Lower leg skin (tissue), 4 donors: ENCODE measurements around the gene CD1C. TPM values are rescaled to one million over a fixed set of nuclear protein-coding genes. Genes with fewer than 3 reads are reported as not detected.
A peak's percentile ranks its signal among the peaks of the same experiment; 100 is the strongest.

ENCODE experiments used
- DNase-seq, 2 donors: peaks; one replicate each; pipeline ENCODE4 v3.0.0-alpha.2; 2019; ENCODE audit warnings: low spot score in 2 of 2
- H3K4me3 ChIP-seq: fragments of 200-600 bp; sonication (generic); 2 replicates; pipeline ENCODE4 v1.5.1; 2017; ENCODE audit warnings: mild to moderate bottlenecking, low read depth; ENCODE audit not compliant: poor library complexity, severe bottlenecking
- POLR2A ChIP-seq, 2 donors: fragments of 450-650 bp; IDR thresholded peaks; one replicate each; pipeline ENCODE4 v1.6.1; 2016 to 2017; ENCODE audit warnings: antibody characterized with exemption in 2 of 2, mild to moderate bottlenecking in 1 of 2, moderate library complexity in 1 of 2
- WGBS, 2 donors: methylation state at CpG; one replicate each; pipeline ENCODE4 v1.1.5; 2018; 5-methylcytosine and 5-hydroxymethylcytosine counted together
- intact Hi-C: fragments of 100-400 bp; cut with DNase I; formaldehyde crosslinking; loops from one replicate; pipeline ENCODE4 v1.15.0; 2023; ENCODE audit warnings: low total_unique reads
- total RNA-seq, 4 donors: library from RNA; depleted of rRNA; stranded (reverse); fragments of >200 nt; gene quantifications; one replicate each; pipeline ENCODE4 v1.1.0, GENCODE V29; 2016
- TF ChIP-seq, protein P1 (sequence below), 3 donors: fragments of 450-650 bp; IDR thresholded peaks; one replicate each; pipeline ENCODE4 v1.5.1; 2016; ENCODE audit warnings: antibody characterized with exemption in 3 of 3, mild to moderate bottlenecking in 3 of 3, moderate library complexity in 2 of 3

Gene CD1C
- total RNA-seq = 1 to 10 TPM; 2.7 to 7.0 (median 5.1) TPM

DNA sequence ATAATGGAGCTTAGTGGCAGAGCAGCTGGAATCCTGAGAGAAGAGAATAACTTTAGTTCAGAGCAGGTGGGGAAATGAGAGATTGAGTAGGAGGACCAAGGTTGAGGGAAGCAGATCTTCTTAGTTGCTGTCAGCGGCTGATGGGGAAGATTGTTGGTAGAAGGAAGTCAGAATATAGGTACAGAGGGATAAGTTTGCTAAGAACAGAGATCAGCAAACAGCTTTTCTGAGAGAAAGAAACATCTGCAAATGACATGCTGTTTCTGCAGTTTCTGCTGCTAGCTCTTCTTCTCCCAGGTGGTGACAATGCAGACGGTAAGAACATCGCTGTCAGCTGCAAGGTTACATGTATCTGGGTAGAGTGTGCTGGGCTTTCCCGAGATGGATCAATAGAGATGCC is at the start of gene CD1C:
Gene CD1C, plus strand, starts transcription at position 113 of the 400 bp plus-strand sequence. Its CDS starts 142 bp downstream, at position 255.
- TF ChIP-seq, protein P1, sequence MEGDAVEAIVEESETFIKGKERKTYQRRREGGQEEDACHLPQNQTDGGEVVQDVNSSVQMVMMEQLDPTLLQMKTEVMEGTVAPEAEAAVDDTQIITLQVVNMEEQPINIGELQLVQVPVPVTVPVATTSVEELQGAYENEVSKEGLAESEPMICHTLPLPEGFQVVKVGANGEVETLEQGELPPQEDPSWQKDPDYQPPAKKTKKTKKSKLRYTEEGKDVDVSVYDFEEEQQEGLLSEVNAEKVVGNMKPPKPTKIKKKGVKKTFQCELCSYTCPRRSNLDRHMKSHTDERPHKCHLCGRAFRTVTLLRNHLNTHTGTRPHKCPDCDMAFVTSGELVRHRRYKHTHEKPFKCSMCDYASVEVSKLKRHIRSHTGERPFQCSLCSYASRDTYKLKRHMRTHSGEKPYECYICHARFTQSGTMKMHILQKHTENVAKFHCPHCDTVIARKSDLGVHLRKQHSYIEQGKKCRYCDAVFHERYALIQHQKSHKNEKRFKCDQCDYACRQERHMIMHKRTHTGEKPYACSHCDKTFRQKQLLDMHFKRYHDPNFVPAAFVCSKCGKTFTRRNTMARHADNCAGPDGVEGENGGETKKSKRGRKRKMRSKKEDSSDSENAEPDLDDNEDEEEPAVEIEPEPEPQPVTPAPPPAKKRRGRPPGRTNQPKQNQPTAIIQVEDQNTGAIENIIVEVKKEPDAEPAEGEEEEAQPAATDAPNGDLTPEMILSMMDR (IDR thresholded peaks at IDR 0.05) = no peak
- no peak for TF ChIP-seq POLR2A (IDR thresholded peaks at IDR 0.05)
- intact Hi-C loops = no loop called here
- no peak within 1 kb of the TSS for H3K4me3 ChIP-seq
- no peak for DNase-seq
- WGBS, 2 donors = 76 to 85% methylated on average over 4 of the region's 4 CpGs

DNA sequence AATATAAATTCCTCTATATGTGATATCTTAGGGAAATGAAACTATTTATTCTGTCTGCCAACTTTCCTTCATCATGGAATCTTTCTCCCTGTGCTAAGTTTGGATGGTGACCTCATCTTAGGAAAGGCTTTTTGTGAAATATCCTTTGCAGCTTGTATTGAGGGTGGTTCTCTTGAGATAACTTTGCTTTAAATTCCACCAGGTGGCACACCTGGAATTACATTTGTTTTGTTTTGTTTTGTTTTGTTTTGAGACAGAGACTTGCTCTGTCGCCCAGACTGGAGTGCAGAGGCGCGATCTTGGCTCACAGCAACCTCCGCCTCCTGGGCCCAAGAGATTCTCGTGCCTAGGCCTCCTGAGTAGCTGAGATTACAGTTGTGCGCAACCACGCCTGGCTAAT is 43.1 kb upstream of the CD1C start:
- 64 to 80% methylated on average over 7 of the region's 7 CpGs for WGBS, 2 donors
- no peak for TF ChIP-seq POLR2A (IDR thresholded peaks at IDR 0.05)
- TF ChIP-seq, protein P1 (IDR thresholded peaks at IDR 0.05) = no peak
- intact Hi-C loops = no loop called here
- H3K4me3 ChIP-seq = no peak overlapping the region
- DNase-seq = no peak

DNA sequence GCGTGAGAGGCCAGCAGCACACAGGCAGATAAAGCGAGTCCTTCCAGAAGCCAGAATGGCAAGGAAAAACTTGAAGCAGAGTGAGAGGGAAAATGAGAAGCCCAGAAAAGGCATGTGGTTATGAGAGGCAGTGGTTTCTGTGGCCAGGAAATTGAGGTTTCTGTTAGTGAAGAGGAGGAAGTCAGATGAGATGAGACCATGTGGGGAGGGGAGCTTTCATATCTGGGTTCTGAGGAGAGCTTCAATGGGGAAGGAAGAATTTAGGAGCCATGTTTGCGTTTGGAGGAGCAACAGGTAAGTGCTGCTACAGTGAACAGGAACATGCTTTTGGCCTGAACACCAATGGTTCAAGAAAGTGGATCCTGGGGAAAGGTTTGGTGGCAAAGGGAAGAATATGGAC is 41.6 kb upstream of the CD1C start:
- H3K4me3 ChIP-seq = no peak overlapping the region
- WGBS, 2 donors = 76 to 77% methylated on average over 3 of the region's 3 CpGs
- peak in 1 of 2 donors; percentile 46 for DNase-seq
- intact Hi-C loops = no loop called here
- TF ChIP-seq, protein P1 (IDR thresholded peaks at IDR 0.05) = no peak
- TF ChIP-seq POLR2A (IDR thresholded peaks at IDR 0.05) = no peak

- H3K4me3 ChIP-seq = no peak overlapping the region
- intact Hi-C loops = no loop called here
- DNase-seq = peak in 1 of 2 donors; percentile 19
- WGBS, 2 donors = 38 to 67% methylated on average over 2 of the region's 2 CpGs
- TF ChIP-seq, protein P1 (IDR thresholded peaks at IDR 0.05) = no peak
- TF ChIP-seq POLR2A (IDR thresholded peaks at IDR 0.05) = no peak
These were observed 41.0 kb upstream of the CD1C start for GRCh38 chr1:158248771-158249170.

- H3K4me3 ChIP-seq = no peak overlapping the region
- intact Hi-C loops = no loop called here
- TF ChIP-seq, protein P1 (IDR thresholded peaks at IDR 0.05) = no peak
- TF ChIP-seq POLR2A (IDR thresholded peaks at IDR 0.05) = no peak
- no peak for DNase-seq
- 89 to 93% methylated on average over 4 of the region's 4 CpGs for WGBS, 2 donors
These were observed 40.1 kb upstream of the CD1C start for GRCh38 chr1:158249646-158250045.

GRCh38 chr1:158251163-158251562 is 38.6 kb upstream of the CD1C start:
- intact Hi-C loops = no loop called here
- TF ChIP-seq POLR2A (IDR thresholded peaks at IDR 0.05) = no peak
- TF ChIP-seq, protein P1 (IDR thresholded peaks at IDR 0.05) = no peak
- no peak overlapping the region for H3K4me3 ChIP-seq
- WGBS, 2 donors = 61 to 64% methylated on average over 2 of the region's 2 CpGs
- DNase-seq = no peak
